NT2/D1 (cell line): ENCODE results near the gene PHF24.

ENCODE experiments used
- SUZ12 ChIP-seq: IDR thresholded peaks from 2 replicates; pipeline ENCODE4 v1.6.1; 2011; ENCODE audit not compliant: insufficient read length, insufficient read depth; ENCODE audit errors: extremely low read depth
- YY1 ChIP-seq: IDR thresholded peaks from 2 replicates; pipeline ENCODE4 v1.6.1; 2011; ENCODE audit not compliant: insufficient read length, insufficient read depth
- ZNF274 ChIP-seq: IDR thresholded peaks from 2 replicates; pipeline ENCODE4 v1.6.1; 2011; ENCODE audit warnings: mild to moderate bottlenecking, low read depth, low read length

DNA sequence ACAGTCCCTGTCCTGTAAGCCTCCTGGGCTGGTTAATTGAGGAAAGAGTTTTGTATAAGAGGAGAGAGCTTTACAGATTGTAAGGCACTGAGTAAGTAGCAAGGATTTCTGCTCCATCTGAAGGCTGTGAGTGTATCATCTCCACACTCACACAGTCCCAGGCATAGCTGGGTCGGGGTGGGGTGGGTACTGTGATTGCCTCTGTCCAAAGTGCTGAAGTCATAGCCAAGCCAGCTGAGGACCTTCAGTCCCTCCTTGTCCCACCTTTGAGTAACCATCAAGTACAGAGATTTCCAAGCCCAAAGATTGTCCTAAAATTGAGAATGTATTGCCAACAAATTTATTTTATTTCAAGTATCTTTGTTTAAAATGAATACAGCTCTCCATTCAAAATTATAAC lies 26.0 kb downstream of the PHF24 start:
- TF ChIP-seq ZNF274 (no peak), YY1 (no peak), SUZ12 (no peak)
